ENCODE measurements around the gene ASGR2.

- TF ChIP-seq POLR2AphosphoS5 (IDR thresholded peaks at IDR 0.05) (no peak), CTCF (IDR thresholded peaks at IDR 0.05) (no peak)
Measured at GRCh38 chr17:7113273-7114071, 1.1 kb downstream of the ASGR2 start.
